Psoas muscle (tissue), 8 donors: Measurements from ENCODE around the gene SETDB1. TPM values are rescaled to one million over a fixed set of nuclear protein-coding genes. Genes with fewer than 3 reads are reported as not detected.
A peak's percentile ranks its signal among the peaks of the same experiment; 100 is the strongest.

Experiments used
- ATAC-seq, 4 donors: fragments of 200-7000 bp; cut with Tn5 transposase; one replicate each; pipeline ENCODE4 v1.9.1; 2020; ENCODE audit warnings: moderate library complexity in 3 of 4, mild to moderate bottlenecking in 2 of 4
- DNase-seq, 2 donors: peaks; one replicate each; pipeline ENCODE4 v3.0.0-alpha.2; 2020
- H3K27ac ChIP-seq: fragments of 200-600 bp; one replicate; pipeline ENCODE4 v1.8.0; 2022
- H3K27me3 ChIP-seq, 3 donors: fragments of 200-600 bp in 1 of 3; one replicate each; pipeline versions ENCODE4 v1.6.1 to v1.8.0; 2013 to 2022; ENCODE audit warnings: low read length in 2 of 3, mild to moderate bottlenecking in 2 of 3, moderate library complexity in 1 of 3; ENCODE audit not compliant: insufficient read depth in 3 of 3
- H3K36me3 ChIP-seq, 2 donors: fragments of 200-600 bp in 1 of 2; one replicate each; pipeline versions ENCODE4 v1.6.1 to v1.8.0; 2013 to 2022; ENCODE audit warnings: low read depth in 1 of 2, mild to moderate bottlenecking in 1 of 2, moderate library complexity in 1 of 2; ENCODE audit not compliant: insufficient read depth in 1 of 2
- H3K4me1 ChIP-seq: fragments of 200-600 bp; one replicate; pipeline ENCODE4 v1.8.0; 2022
- H3K4me3 ChIP-seq: fragments of 200-600 bp; one replicate; pipeline ENCODE4 v1.8.0; 2022; ENCODE audit warnings: mild to moderate bottlenecking
- H3K9me3 ChIP-seq: fragments of 200-600 bp; one replicate; pipeline ENCODE4 v1.8.0; 2022
- WGBS, 3 donors: extraction: QIAGEN DNeasy Blood & Tissue Kit; methylation state at CpG; one replicate each; pipeline versions ENCODE4 v1.1.6 to v1.1.7; 2013; 5-methylcytosine and 5-hydroxymethylcytosine counted together
- intact Hi-C, 2 donors: fragments of 100-400 bp; cut with DNase I; formaldehyde crosslinking; loops; one replicate each; pipeline versions ENCODE4 v1.11.0 to v1.14.2; 2022
- polyA plus RNA-seq, 3 donors: library from polyadenylated mRNA; stranded (reverse); fragments of 200-250 nt; gene quantifications; one replicate each; pipeline ENCODE4 v1.2.3, GENCODE V29; 2013
- total RNA-seq, 4 donors: library from RNA; stranded (reverse); fragmentation: NEBNext Ultra II Directional in 2 of 4; extraction: Animal tissue kit (Norgen Biotek cat#: 25700) in 2 of 4; gene quantifications; one replicate each; pipeline versions ENCODE4 v1.2.1 to v1.2.4, GENCODE V29; 2021 to 2023
- TF ChIP-seq, protein P1 (sequence below): fragments of 200-600 bp; IDR thresholded peaks from one replicate; pipeline ENCODE4 v1.8.0; 2022; ENCODE audit warnings: antibody characterized with exemption
- donor health status: healthy with polysubstance abuse.
- donor health status: DM: no; HTN: no; CAD: no; lungs with moderate emphysema.
- donor health status: Bipolar disorder and iron deficiency.
- donor health status: healthy.
- donor health status: DM: yes; HTN: yes; CAD: no.
- donor health status: DM: no; HTN: no; CAD: no.
- donor health status: DM: no; HTN: no; CAD: no.
- donor health status: DM: yes; HTN: yes; CAD: no.

The SETDB1 gene
- total and polyA plus RNA-seq, 7 donors, result 12.8 to 27.1 (median 19.4) TPM

DNA sequence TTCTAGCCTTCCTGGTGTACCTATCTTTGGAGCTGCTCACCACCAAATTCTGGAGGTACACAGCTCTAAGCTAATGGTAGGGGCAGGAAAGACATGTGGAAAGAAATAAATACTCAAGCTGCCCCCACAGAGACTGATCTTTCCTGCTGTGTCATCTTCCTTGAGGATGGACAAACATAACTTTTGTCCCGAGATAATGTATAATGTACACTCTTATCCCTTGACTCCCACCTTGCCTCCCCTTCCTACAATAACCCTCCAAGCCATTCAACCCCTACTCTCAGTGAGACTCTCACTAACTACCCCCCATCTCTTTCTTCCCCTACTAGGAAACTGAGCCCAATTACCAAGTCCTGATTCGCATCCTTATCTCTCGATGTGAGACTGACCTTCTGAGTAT, 68.1 kb downstream of the SETDB1 start:
- peaks cover 11% of the 10 kb centered on the region for H3K4me1 ChIP-seq
- 81 to 91% (median 84%) methylated on average over 3 of the region's 3 CpGs for WGBS, 3 donors
- DNase-seq (no peak), ATAC-seq (no peak)
- no peak overlapping the region for H3K4me3 ChIP-seq
- no peak overlapping the region for H3K27ac ChIP-seq
- H3K27me3 ChIP-seq, result no peaks in the 10 kb centered on the region
- H3K9me3 ChIP-seq, result no peaks in the 10 kb centered on the region
- intact Hi-C loops, result no loop called here
- TF ChIP-seq, protein P1, sequence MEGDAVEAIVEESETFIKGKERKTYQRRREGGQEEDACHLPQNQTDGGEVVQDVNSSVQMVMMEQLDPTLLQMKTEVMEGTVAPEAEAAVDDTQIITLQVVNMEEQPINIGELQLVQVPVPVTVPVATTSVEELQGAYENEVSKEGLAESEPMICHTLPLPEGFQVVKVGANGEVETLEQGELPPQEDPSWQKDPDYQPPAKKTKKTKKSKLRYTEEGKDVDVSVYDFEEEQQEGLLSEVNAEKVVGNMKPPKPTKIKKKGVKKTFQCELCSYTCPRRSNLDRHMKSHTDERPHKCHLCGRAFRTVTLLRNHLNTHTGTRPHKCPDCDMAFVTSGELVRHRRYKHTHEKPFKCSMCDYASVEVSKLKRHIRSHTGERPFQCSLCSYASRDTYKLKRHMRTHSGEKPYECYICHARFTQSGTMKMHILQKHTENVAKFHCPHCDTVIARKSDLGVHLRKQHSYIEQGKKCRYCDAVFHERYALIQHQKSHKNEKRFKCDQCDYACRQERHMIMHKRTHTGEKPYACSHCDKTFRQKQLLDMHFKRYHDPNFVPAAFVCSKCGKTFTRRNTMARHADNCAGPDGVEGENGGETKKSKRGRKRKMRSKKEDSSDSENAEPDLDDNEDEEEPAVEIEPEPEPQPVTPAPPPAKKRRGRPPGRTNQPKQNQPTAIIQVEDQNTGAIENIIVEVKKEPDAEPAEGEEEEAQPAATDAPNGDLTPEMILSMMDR, result no peak
- peaks cover 0 to 28% of the 10 kb centered on the region in 2 donors for H3K36me3 ChIP-seq

DNA sequence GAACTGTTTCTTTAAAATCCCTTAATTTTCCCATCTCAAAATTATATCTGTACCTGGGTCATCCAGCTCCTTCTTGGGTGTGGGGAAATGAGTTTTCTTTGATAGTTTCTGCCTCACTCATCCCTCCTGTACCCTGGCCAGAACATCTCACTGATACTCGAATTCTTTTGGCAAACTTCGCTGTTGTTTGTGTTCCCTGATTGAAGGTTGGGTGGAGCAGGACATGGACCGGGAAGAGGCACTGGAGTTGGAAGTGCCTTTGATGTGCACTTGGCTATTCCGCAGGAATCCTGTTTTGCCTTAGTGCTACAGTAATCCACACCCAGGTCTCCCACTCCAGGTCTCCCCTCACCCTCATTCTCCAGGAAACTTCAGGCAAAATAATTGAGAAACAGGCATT, 69.3 kb downstream of the SETDB1 start:
- Histone ChIP-seq H3K27ac (peak overlapping the region; percentile 11), H3K9me3 (no peaks in the 10 kb centered on the region), H3K4me1 (peaks cover 11% of the 10 kb centered on the region), H3K4me3 (peak overlapping the region; percentile 13), H3K36me3 (peaks cover 0 to 41% of the 10 kb centered on the region in 2 donors), H3K27me3 (no peaks in the 10 kb centered on the region)
- TF ChIP-seq, protein P1, result no peak
- DNase-seq (no peak), ATAC-seq (peak; percentile 12 to 33 (median 18))
- 36 to 43% (median 38%) methylated on average over 4 of the region's 4 CpGs for WGBS, 3 donors
- intact Hi-C loops, result no loop called here

DNA sequence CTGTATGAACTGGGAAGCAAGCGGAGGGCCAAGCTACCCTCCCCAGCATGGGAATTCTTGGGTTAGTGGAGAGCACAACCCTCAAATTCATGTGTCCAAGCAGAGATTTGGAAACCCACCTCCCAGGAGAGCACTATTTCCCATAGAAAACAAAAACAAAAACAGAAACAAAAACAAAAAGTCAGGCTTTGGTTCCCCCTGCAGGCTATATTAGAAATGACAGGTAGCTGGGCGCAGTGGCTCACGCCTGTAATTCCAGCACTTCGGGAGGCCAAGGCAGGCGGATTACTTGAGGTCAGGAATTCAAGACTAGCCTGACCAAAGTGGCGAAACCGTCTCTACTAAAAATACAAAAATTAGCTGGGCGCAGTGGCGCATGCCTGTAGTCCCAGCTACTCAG, 69.7 kb downstream of the SETDB1 start:
- peaks cover 11% of the 10 kb centered on the region for H3K4me1 ChIP-seq
- peak overlapping the region; percentile 13 for H3K4me3 ChIP-seq
- DNase-seq (peak in 1 of 2 donors; percentile 78), ATAC-seq (peak; percentile 76 to 91 (median 82))
- WGBS, 3 donors, result 15 to 21% (median 16%) methylated on average over 9 of the region's 9 CpGs
- intact Hi-C loops, result no loop called here
- H3K27ac ChIP-seq, result peak overlapping the region; percentile 41
- H3K36me3 ChIP-seq, result peaks cover 0 to 44% of the 10 kb centered on the region in 2 donors
- no peaks in the 10 kb centered on the region for H3K9me3 ChIP-seq
- TF ChIP-seq, protein P1, result peak; percentile 86
- no peaks in the 10 kb centered on the region for H3K27me3 ChIP-seq

DNA sequence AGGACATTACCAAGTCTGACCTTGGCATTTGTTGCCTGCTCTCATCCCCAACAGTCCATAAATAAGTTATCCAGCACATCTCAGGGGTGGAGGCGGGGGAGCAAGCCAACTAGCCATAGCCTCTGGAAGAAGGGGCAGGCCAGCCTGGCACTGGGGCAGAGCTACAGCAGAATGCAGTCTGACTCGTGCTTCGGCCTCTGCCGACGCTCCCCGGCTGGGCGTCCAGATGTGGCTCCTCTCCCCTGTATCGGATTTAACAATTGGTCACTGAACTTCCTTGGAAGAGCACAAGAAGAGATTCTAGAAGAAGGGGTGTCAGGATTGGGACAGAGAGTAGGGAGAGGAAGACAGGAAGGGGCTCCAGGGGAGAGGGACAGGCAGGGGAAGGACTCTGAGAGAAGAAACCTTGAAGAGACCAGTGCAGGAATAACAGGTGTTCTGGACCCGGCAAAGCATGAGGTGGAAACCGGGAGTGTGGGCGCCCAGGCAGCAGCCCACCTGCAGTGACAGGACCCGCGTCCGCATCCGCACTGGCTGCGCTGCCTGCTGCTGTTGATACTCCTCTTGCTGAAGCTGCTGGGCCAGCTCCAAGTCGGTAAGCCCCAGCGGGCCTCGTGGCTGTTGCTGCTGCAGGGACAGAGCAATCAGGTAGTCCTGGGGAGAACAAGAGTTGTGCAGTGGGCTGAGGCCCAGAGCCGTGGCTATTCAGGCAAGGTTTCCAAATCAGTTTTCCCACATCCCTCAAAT, 71.1 kb downstream of the SETDB1 start:
- Histone ChIP-seq H3K9me3 (no peaks in the 10 kb centered on the region), H3K4me3 (no peak overlapping the region), H3K4me1 (peaks cover 11% of the 10 kb centered on the region), H3K36me3 (peaks cover 0 to 58% of the 10 kb centered on the region in 2 donors), H3K27me3 (no peaks in the 10 kb centered on the region), H3K27ac (no peak overlapping the region)
- TF ChIP-seq, protein P1, result no peak
- ATAC-seq, result no peak
- 76 to 88% (median 83%) methylated on average over 20 of the region's 20 CpGs for WGBS, 3 donors
- no peak for DNase-seq
- intact Hi-C loops, result no loop called here
